Airway epithelial cell (primary cell): ENCODE measurements around the gene PLAAT3. TPM values are rescaled to one million over a fixed set of nuclear protein-coding genes. Genes with fewer than 3 reads are reported as not detected.

ENCODE experiments used
- total RNA-seq: library from RNA; depleted of rRNA; stranded (reverse); fragments of >200 nt; gene quantifications from 2 replicates; pipeline ENCODE4 v1.2.3, GENCODE V29; 2015

PLAAT3 gene
- total RNA-seq: 0.56 TPM in 1 of 2 replicates, not detected in the other

GRCh38 chr11:63614136-63614671, at the start of gene PLAAT3:
TSS of gene PLAAT3 (minus strand) at chr11:63614433. CDS start at chr11:63614014, 419 bp downstream.

GRCh38 chr11:63563201-63564055, 50.8 kb downstream of the PLAAT3 start, which contains the start of gene PLAAT2:
TSS of gene PLAAT2 (minus strand) at chr11:63563379. CDS start at chr11:63563324, 55 bp downstream.

GRCh38 chr11:63536669-63537292, 77.5 kb downstream of the PLAAT3 start, which contains the start of gene PLAAT4:
TSS of gene PLAAT4 (plus strand) at chr11:63536808. CDS start at chr11:63536869, 61 bp downstream.

Other genes with a start within 250 kb of the PLAAT3 start
- gene SLC22A9, start 244.6 kb downstream of the PLAAT3 start, total RNA-seq: not detected in 2 replicates
- not detected in 2 replicates for gene PLAAT5, start 123.3 kb downstream of the PLAAT3 start, total RNA-seq
- not detected in 2 replicates for gene LGALS12, start 108.3 kb downstream of the PLAAT3 start, total RNA-seq
- gene PLAAT4, start 77.6 kb downstream of the PLAAT3 start, total RNA-seq: 1.1 and 2.9 TPM in 2 replicates
- gene PLAAT2, start 51.1 kb downstream of the PLAAT3 start, total RNA-seq: 0.42 TPM in 1 of 2 replicates, not detected in the other
- gene ATL3, start 56.9 kb upstream of the PLAAT3 start, total RNA-seq: 24.3 and 42.7 TPM in 2 replicates
- gene RTN3, start 67.1 kb upstream of the PLAAT3 start, total RNA-seq: 61.7 and 71.7 TPM in 2 replicates
- 7.3 and 7.6 TPM in 2 replicates for gene ZFTA, start 154.3 kb upstream of the PLAAT3 start, total RNA-seq
- 16.1 and 18.9 TPM in 2 replicates for gene SPINDOC, start 199.0 kb upstream of the PLAAT3 start, total RNA-seq
- 50.6 and 53.7 TPM in 2 replicates for gene MARK2, start 224.7 kb upstream of the PLAAT3 start, total RNA-seq